ENCODE measurements around the gene LEFTY2.

Gene LEFTY2

DNA sequence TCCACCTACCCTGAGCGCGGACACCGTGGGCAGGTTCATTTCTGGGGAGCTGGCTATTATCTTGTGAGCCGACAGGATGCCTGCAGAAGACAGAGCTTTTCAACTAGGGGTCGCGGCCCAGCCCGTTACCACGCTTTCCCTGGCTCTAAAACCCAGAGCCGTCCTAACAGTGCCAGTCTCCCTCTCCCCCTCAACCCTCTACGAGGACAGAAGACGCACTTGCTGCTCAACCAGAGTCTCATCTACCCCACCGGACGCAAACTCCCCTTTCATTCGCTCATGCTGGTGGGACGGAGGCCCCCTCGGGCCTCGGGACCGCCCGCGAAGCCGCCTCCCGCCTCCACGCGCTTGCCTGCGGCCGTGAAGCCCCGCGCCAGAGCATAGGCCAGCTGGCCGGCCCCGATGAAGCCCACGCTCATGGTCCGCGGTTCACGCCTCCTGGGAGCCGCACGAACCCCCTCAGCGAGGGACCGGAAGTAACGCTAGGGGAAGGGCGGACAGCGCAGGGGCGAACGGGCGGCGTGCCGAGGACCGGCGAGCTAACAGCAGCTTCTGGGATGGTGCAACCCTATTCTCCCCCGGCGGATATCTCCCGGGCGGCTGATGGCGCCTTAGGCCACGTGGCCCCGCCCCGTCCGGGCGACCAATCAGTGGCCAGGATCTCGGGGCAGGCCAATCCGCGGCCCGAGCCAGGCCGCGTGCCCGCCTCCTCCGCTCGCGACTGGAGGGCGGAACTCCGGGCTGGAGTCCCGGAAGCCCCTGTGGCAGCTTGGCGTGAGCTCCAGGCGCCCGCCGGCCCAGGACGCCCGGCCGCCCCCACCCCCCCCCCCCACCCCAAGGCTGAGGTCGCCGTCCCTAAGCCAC is 17.1 kb downstream of the LEFTY2 start, which contains the start of gene PYCR2 (continued):
- TF ChIP-seq, protein P1, sequence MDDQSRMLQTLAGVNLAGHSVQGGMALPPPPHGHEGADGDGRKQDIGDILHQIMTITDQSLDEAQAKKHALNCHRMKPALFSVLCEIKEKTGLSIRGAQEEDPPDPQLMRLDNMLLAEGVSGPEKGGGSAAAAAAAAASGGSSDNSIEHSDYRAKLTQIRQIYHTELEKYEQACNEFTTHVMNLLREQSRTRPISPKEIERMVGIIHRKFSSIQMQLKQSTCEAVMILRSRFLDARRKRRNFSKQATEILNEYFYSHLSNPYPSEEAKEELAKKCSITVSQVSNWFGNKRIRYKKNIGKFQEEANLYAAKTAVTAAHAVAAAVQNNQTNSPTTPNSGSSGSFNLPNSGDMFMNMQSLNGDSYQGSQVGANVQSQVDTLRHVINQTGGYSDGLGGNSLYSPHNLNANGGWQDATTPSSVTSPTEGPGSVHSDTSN (CRISPR knock-in tag; IDR thresholded peaks at IDR 0.05): peak; percentile 85
- TF ChIP-seq ZNF223 (tag by site-specific recombination; IDR thresholded peaks at IDR 0.05): no peak
- TF ChIP-seq KLF10 (tag by site-specific recombination; IDR thresholded peaks at IDR 0.05): peak; percentile 83; the same call in 1 of the 2 replicates
- no peak for TF ChIP-seq ZNF19 (tag by site-specific recombination; IDR thresholded peaks at IDR 0.05; ENCODE audit: low read depth)
- TF ChIP-seq, protein P2, sequence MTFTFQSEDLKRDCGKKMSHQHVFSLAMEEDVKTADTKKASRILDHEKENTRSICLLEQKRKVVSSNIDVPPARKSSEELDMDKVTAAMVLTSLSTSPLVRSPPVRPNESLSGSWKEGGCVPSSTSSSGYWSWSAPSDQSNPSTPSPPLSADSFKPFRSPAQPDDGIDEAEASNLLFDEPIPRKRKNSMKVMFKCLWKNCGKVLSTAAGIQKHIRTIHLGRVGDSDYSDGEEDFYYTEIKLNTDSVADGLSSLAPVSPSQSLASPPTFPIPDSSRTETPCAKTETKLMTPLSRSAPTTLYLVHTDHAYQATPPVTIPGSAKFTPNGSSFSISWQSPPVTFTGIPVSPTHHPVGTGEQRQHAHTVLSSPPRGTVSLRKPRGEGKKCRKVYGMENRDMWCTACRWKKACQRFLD (tag by site-specific recombination; IDR thresholded peaks at IDR 0.05): peak; percentile 70; the same call in 1 of the 2 replicates
- TF ChIP-seq, protein P3, sequence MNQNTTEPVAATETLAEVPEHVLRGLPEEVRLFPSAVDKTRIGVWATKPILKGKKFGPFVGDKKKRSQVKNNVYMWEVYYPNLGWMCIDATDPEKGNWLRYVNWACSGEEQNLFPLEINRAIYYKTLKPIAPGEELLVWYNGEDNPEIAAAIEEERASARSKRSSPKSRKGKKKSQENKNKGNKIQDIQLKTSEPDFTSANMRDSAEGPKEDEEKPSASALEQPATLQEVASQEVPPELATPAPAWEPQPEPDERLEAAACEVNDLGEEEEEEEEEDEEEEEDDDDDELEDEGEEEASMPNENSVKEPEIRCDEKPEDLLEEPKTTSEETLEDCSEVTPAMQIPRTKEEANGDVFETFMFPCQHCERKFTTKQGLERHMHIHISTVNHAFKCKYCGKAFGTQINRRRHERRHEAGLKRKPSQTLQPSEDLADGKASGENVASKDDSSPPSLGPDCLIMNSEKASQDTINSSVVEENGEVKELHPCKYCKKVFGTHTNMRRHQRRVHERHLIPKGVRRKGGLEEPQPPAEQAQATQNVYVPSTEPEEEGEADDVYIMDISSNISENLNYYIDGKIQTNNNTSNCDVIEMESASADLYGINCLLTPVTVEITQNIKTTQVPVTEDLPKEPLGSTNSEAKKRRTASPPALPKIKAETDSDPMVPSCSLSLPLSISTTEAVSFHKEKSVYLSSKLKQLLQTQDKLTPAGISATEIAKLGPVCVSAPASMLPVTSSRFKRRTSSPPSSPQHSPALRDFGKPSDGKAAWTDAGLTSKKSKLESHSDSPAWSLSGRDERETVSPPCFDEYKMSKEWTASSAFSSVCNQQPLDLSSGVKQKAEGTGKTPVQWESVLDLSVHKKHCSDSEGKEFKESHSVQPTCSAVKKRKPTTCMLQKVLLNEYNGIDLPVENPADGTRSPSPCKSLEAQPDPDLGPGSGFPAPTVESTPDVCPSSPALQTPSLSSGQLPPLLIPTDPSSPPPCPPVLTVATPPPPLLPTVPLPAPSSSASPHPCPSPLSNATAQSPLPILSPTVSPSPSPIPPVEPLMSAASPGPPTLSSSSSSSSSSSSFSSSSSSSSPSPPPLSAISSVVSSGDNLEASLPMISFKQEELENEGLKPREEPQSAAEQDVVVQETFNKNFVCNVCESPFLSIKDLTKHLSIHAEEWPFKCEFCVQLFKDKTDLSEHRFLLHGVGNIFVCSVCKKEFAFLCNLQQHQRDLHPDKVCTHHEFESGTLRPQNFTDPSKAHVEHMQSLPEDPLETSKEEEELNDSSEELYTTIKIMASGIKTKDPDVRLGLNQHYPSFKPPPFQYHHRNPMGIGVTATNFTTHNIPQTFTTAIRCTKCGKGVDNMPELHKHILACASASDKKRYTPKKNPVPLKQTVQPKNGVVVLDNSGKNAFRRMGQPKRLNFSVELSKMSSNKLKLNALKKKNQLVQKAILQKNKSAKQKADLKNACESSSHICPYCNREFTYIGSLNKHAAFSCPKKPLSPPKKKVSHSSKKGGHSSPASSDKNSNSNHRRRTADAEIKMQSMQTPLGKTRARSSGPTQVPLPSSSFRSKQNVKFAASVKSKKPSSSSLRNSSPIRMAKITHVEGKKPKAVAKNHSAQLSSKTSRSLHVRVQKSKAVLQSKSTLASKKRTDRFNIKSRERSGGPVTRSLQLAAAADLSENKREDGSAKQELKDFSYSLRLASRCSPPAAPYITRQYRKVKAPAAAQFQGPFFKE (tag by site-specific recombination; IDR thresholded peaks at IDR 0.05; ENCODE audit: borderline replicate concordance): no peak
- TF ChIP-seq REPIN1 (tag by site-specific recombination; IDR thresholded peaks at IDR 0.05; ENCODE audit: low read depth): 0 out of 2 replicates have a peak, but pooled peaks have one; percentile 24
- peak; percentile 39; the same call in 1 of the 2 replicates for TF ChIP-seq ZNF792 (tag by site-specific recombination; IDR thresholded peaks at IDR 0.05)
- TF ChIP-seq TRIM28 (IDR thresholded peaks at IDR 0.05; ENCODE audit: borderline replicate concordance, low read length): peak; percentile 20; the same call in 1 of the 2 replicates
- TF ChIP-seq, protein P4, sequence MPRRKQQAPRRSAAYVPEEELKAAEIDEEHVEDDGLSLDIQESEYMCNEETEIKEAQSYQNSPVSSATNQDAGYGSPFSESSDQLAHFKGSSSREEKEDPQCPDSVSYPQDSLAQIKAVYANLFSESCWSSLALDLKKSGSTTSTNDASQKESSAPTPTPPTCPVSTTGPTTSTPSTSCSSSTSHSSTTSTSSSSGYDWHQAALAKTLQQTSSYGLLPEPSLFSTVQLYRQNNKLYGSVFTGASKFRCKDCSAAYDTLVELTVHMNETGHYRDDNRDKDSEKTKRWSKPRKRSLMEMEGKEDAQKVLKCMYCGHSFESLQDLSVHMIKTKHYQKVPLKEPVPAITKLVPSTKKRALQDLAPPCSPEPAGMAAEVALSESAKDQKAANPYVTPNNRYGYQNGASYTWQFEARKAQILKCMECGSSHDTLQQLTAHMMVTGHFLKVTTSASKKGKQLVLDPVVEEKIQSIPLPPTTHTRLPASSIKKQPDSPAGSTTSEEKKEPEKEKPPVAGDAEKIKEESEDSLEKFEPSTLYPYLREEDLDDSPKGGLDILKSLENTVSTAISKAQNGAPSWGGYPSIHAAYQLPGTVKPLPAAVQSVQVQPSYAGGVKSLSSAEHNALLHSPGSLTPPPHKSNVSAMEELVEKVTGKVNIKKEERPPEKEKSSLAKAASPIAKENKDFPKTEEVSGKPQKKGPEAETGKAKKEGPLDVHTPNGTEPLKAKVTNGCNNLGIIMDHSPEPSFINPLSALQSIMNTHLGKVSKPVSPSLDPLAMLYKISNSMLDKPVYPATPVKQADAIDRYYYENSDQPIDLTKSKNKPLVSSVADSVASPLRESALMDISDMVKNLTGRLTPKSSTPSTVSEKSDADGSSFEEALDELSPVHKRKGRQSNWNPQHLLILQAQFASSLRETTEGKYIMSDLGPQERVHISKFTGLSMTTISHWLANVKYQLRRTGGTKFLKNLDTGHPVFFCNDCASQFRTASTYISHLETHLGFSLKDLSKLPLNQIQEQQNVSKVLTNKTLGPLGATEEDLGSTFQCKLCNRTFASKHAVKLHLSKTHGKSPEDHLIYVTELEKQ (tag by site-specific recombination; IDR thresholded peaks at IDR 0.05; ENCODE audit: borderline replicate concordance): no peak; the same call in 1 of the 2 replicates
- TF ChIP-seq, protein P5, sequence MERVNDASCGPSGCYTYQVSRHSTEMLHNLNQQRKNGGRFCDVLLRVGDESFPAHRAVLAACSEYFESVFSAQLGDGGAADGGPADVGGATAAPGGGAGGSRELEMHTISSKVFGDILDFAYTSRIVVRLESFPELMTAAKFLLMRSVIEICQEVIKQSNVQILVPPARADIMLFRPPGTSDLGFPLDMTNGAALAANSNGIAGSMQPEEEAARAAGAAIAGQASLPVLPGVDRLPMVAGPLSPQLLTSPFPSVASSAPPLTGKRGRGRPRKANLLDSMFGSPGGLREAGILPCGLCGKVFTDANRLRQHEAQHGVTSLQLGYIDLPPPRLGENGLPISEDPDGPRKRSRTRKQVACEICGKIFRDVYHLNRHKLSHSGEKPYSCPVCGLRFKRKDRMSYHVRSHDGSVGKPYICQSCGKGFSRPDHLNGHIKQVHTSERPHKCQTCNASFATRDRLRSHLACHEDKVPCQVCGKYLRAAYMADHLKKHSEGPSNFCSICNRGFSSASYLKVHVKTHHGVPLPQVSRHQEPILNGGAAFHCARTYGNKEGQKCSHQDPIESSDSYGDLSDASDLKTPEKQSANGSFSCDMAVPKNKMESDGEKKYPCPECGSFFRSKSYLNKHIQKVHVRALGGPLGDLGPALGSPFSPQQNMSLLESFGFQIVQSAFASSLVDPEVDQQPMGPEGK (tag by site-specific recombination; IDR thresholded peaks at IDR 0.05): peak; percentile 94
- no peak for TF ChIP-seq ZNF624 (tag by site-specific recombination; IDR thresholded peaks at IDR 0.05)
- TF ChIP-seq, protein P6, sequence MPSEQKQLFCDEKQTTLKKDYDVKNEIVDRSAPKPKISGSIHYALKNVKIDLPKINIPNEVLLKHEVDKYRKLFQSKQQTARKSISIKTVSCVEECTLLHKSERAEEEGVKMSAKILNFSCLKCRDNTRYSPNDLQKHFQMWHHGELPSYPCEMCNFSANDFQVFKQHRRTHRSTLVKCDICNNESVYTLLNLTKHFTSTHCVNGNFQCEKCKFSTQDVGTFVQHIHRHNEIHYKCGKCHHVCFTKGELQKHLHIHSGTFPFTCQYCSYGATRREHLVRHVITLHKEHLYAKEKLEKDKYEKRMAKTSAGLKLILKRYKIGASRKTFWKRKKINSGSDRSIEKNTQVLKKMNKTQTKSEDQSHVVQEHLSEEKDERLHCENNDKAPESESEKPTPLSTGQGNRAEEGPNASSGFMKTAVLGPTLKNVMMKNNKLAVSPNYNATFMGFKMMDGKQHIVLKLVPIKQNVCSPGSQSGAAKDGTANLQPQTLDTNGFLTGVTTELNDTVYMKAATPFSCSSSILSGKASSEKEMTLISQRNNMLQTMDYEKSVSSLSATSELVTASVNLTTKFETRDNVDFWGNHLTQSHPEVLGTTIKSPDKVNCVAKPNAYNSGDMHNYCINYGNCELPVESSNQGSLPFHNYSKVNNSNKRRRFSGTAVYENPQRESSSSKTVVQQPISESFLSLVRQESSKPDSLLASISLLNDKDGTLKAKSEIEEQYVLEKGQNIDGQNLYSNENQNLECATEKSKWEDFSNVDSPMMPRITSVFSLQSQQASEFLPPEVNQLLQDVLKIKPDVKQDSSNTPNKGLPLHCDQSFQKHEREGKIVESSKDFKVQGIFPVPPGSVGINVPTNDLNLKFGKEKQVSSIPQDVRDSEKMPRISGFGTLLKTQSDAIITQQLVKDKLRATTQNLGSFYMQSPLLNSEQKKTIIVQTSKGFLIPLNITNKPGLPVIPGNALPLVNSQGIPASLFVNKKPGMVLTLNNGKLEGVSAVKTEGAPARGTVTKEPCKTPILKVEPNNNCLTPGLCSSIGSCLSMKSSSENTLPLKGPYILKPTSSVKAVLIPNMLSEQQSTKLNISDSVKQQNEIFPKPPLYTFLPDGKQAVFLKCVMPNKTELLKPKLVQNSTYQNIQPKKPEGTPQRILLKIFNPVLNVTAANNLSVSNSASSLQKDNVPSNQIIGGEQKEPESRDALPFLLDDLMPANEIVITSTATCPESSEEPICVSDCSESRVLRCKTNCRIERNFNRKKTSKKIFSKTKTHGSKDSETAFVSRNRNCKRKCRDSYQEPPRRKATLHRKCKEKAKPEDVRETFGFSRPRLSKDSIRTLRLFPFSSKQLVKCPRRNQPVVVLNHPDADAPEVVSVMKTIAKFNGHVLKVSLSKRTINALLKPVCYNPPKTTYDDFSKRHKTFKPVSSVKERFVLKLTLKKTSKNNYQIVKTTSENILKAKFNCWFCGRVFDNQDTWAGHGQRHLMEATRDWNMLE (tag by site-specific recombination; conservative IDR thresholded peaks at IDR 0.05; ENCODE audit: low read depth): peak; percentile 69
- peak; percentile 94 for TF ChIP-seq EGR2 (tag by site-specific recombination; IDR thresholded peaks at IDR 0.05; ENCODE audit: low read depth)
- TF ChIP-seq, protein P7, sequence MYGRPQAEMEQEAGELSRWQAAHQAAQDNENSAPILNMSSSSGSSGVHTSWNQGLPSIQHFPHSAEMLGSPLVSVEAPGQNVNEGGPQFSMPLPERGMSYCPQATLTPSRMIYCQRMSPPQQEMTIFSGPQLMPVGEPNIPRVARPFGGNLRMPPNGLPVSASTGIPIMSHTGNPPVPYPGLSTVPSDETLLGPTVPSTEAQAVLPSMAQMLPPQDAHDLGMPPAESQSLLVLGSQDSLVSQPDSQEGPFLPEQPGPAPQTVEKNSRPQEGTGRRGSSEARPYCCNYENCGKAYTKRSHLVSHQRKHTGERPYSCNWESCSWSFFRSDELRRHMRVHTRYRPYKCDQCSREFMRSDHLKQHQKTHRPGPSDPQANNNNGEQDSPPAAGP (tag by site-specific recombination; IDR thresholded peaks at IDR 0.05): peak; percentile 81

All from HEK293 (cell line).